ENCODE measurements around the gene PHPT1. TPM values are rescaled to one million over a fixed set of nuclear protein-coding genes. Genes with fewer than 3 reads are reported as not detected.
A peak's percentile ranks its signal among the peaks of the same experiment; 100 is the strongest.

The PHPT1 gene
- total and polyA plus RNA-seq, 3 donors from 2014 or later: 134 to 146 (median 146) TPM

- Histone ChIP-seq H3K9me3 (no peaks in the 10 kb centered on the region), H3K36me3 (ENCODE audit: low read depth, missing control alignments) (no peaks in the 10 kb centered on the region), H3K27ac (no peak overlapping the region), H3K4me1 (peaks cover 9% of the 10 kb centered on the region), H3K27me3 (no peaks in the 10 kb centered on the region), H3K4me3 (no peak overlapping the region)
- DNase-seq: no peak
- intact Hi-C loops (cut with DNase I; ENCODE audit: low total_unique reads): no loop called here
- no peak for TF ChIP-seq POLR2A (IDR thresholded peaks at IDR 0.05)
- TF ChIP-seq CTCF (IDR thresholded peaks at IDR 0.05): no peak
- WGBS, 2 donors: 89% methylated on average over 27 of the region's 29 CpGs; no CpG with 5 or more reads in 1 of the 2 donors
Measured at GRCh38 chr9:136857581-136858412, 8.6 kb downstream of the PHPT1 start.

- intact Hi-C loops (cut with DNase I; ENCODE audit: low total_unique reads): no loop called here
- no peak for DNase-seq
- H3K27ac ChIP-seq: no peak overlapping the region
Measured at GRCh38 chr9:136858452-136858843, 9.2 kb downstream of the PHPT1 start.

GRCh38 chr9:136858844-136859757, 9.9 kb downstream of the PHPT1 start:
- WGBS, 2 donors: 69 to 72% methylated on average over 8 to 19 of the region's 20 CpGs
- H3K27ac ChIP-seq: no peak overlapping the region

More at GRCh38 chr9:136858452-136858843, 9.2 kb downstream of the PHPT1 start:
- no peak overlapping the region for H3K4me3 ChIP-seq
- TF ChIP-seq CTCF (IDR thresholded peaks at IDR 0.05) (no peak), POLR2A (IDR thresholded peaks at IDR 0.05) (no peak)
- H3K36me3 ChIP-seq (ENCODE audit: low read depth, missing control alignments): no peaks in the 10 kb centered on the region
- H3K4me1 ChIP-seq: peaks cover 8% of the 10 kb centered on the region
- H3K27me3 ChIP-seq: no peaks in the 10 kb centered on the region
- WGBS, 2 donors: 96% methylated on average over 15 of the region's 15 CpGs; no CpG with 5 or more reads in 1 of the 2 donors
- H3K9me3 ChIP-seq: no peaks in the 10 kb centered on the region

DNA sequence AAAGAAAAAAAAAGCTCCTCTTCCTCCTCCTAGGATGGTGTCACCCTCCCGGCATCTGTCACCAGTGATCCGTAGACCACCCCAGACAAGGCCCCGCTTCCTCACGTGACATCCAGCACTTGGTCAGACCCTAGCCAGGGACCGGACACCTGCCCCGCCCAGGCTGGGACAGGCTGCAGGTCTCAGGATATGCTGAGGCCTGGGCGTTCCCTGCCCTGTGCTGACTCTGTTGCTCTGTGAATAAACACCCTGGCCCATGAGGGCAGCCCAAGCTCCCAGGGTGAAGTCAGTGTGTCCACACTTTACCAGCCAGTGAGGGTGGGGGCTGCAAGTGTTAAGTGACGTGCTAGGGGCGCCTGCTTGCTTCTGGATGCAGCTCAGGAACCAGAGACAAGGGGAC, 11.3 kb downstream of the PHPT1 start:
- no peaks in the 10 kb centered on the region for H3K27me3 ChIP-seq
- no peak overlapping the region for H3K4me3 ChIP-seq
- DNase-seq: no peak
- WGBS, 2 donors: 89 to 94% methylated on average over 7 to 9 of the region's 9 CpGs
- peaks cover 14% of the 10 kb centered on the region for H3K4me1 ChIP-seq
- H3K9me3 ChIP-seq: no peaks in the 10 kb centered on the region
- TF ChIP-seq CTCF (IDR thresholded peaks at IDR 0.05) (no peak), POLR2A (IDR thresholded peaks at IDR 0.05) (no peak)
- no peaks in the 10 kb centered on the region for H3K36me3 ChIP-seq (ENCODE audit: low read depth, missing control alignments)
- intact Hi-C loops (cut with DNase I; ENCODE audit: low total_unique reads): no loop called here
- no peak overlapping the region for H3K27ac ChIP-seq

More at GRCh38 chr9:136858844-136859757, 9.9 kb downstream of the PHPT1 start:
- H3K36me3 ChIP-seq (ENCODE audit: low read depth, missing control alignments): no peaks in the 10 kb centered on the region
- peaks cover 8% of the 10 kb centered on the region for H3K4me1 ChIP-seq
- DNase-seq: peak; percentile 82
- TF ChIP-seq POLR2A (IDR thresholded peaks at IDR 0.05) (no peak), CTCF (IDR thresholded peaks at IDR 0.05) (no peak)
- H3K4me3 ChIP-seq: no peak overlapping the region
- intact Hi-C loops (cut with DNase I; ENCODE audit: low total_unique reads): no loop called here
- no peaks in the 10 kb centered on the region for H3K9me3 ChIP-seq
- H3K27me3 ChIP-seq: no peaks in the 10 kb centered on the region
